Esophagus squamous epithelium (tissue), 4 donors: ENCODE data around the gene CAMTA1.

Source experiments
- CTCF ChIP-seq, 6 experiments: fragments of 450-650 bp in 4 of 6; fragments of 200-600 bp in 2 of 6; sonication (generic) in 2 of 6; IDR thresholded peaks; one replicate each; pipeline ENCODE4 v1.5.1; 2016 to 2019; ENCODE audit warnings: antibody characterized with exemption in 6 of 6, mild to moderate bottlenecking in 4 of 6, moderate library complexity in 4 of 6
- POLR2A ChIP-seq, 4 donors: fragments of 450-650 bp; IDR thresholded peaks; one replicate each; pipeline ENCODE4 v1.6.1; 2017; ENCODE audit warnings: antibody characterized with exemption in 4 of 4, mild to moderate bottlenecking in 4 of 4, moderate library complexity in 3 of 4

- TF ChIP-seq CTCF (IDR thresholded peaks at IDR 0.05) = no peak
- no peak for TF ChIP-seq POLR2A (IDR thresholded peaks at IDR 0.05)
Measured at GRCh38 chr1:7301664-7301981, 516.4 kb downstream of the CAMTA1 start.
